ENCODE results near the gene NCAM1. TPM values are rescaled to one million over a fixed set of nuclear protein-coding genes. Genes with fewer than 3 reads are reported as not detected.
A peak's percentile ranks its signal among the peaks of the same experiment; 100 is the strongest.

Gene NCAM1
- total and polyA plus RNA-seq, 9 donors = 87.0 to 220 (median 114) TPM

GRCh38 chr11:113242060-113242459 lies 280.8 kb downstream of the NCAM1 start:
- Histone ChIP-seq H3K27me3 (ENCODE audit: control insufficient read depth, insufficient read depth, low read length) (peaks cover 2% of the 10 kb centered on the region), H3K4me1 (ENCODE audit: control insufficient read depth, insufficient read depth, low read length) (peaks cover 4% of the 10 kb centered on the region), H3K27ac (ENCODE audit: low read length) (no peak overlapping the region), H3K36me3 (ENCODE audit: control insufficient read depth, insufficient read depth, low read length) (peaks cover 10% of the 10 kb centered on the region), H3K4me3 (ENCODE audit: low read length) (no peak overlapping the region), H3K9me3 (replicated peaks; ENCODE audit: control insufficient read depth, low read depth, low read length) (no peaks in the 10 kb centered on the region)
- no CpG with 5 or more reads among the region's 3 CpGs for WGBS (ENCODE audit: insufficient coverage)
- no peak for DNase-seq

- 17% methylated on average over 14 of the region's 21 CpGs for WGBS (ENCODE audit: insufficient coverage)
- H3K36me3 ChIP-seq (ENCODE audit: control insufficient read depth, insufficient read depth, low read length) = peaks cover 5% of the 10 kb centered on the region
- peak; percentile 77 for DNase-seq
- peak overlapping the region; percentile 15 for H3K4me3 ChIP-seq (ENCODE audit: low read length)
- no peaks in the 10 kb centered on the region for H3K9me3 ChIP-seq (replicated peaks; ENCODE audit: control insufficient read depth, low read depth, low read length)
- H3K4me1 ChIP-seq (ENCODE audit: control insufficient read depth, insufficient read depth, low read length) = peaks cover 4% of the 10 kb centered on the region
- H3K27me3 ChIP-seq (ENCODE audit: control insufficient read depth, insufficient read depth, low read length) = peaks cover 2% of the 10 kb centered on the region
- peak overlapping the region; percentile 10 for H3K27ac ChIP-seq (ENCODE audit: low read length)
Measured at GRCh38 chr11:113242767-113243397, 281.7 kb downstream of the NCAM1 start.

DNA sequence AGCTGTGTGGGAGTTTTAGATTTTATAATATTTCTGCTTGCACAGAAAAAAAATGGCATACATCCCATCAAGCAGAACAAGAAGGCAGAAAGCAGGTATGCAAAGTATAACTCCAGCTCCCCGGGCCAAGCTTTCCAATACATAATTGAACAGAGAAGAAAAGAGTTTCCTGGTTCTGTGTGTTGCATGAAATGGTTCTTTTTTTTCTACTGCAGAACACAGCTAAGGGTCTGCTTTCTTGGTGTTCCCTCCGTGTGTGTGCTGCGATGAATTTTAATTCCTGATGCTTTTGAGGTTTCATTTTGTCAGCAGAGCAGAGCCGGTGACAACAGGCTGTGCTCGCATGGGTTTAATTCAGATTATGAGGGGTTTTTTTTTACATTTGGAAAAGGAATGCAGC lies 282.5 kb downstream of the NCAM1 start:
- H3K9me3 ChIP-seq (replicated peaks; ENCODE audit: control insufficient read depth, low read depth, low read length) = no peaks in the 10 kb centered on the region
- peaks cover 4% of the 10 kb centered on the region for H3K4me1 ChIP-seq (ENCODE audit: control insufficient read depth, insufficient read depth, low read length)
- peaks cover 2% of the 10 kb centered on the region for H3K27me3 ChIP-seq (ENCODE audit: control insufficient read depth, insufficient read depth, low read length)
- peak; percentile 38 for DNase-seq
- 80% methylated on average over 1 of the region's 5 CpGs for WGBS (ENCODE audit: insufficient coverage)
- H3K27ac ChIP-seq (ENCODE audit: low read length) = peak overlapping the region; percentile 10
- H3K4me3 ChIP-seq (ENCODE audit: low read length) = no peak overlapping the region
- H3K36me3 ChIP-seq (ENCODE audit: control insufficient read depth, insufficient read depth, low read length) = peaks cover 4% of the 10 kb centered on the region

- H3K27me3 ChIP-seq (ENCODE audit: control insufficient read depth, insufficient read depth, low read length) = peaks cover 2% of the 10 kb centered on the region
- H3K27ac ChIP-seq (ENCODE audit: low read length) = no peak overlapping the region
- H3K4me3 ChIP-seq (ENCODE audit: low read length) = no peak overlapping the region
- H3K4me1 ChIP-seq (ENCODE audit: control insufficient read depth, insufficient read depth, low read length) = peaks cover 4% of the 10 kb centered on the region
- 84% methylated on average over 5 of the region's 7 CpGs for WGBS (ENCODE audit: insufficient coverage)
- H3K9me3 ChIP-seq (replicated peaks; ENCODE audit: control insufficient read depth, low read depth, low read length) = no peaks in the 10 kb centered on the region
- no peak for DNase-seq
- peaks cover 7% of the 10 kb centered on the region for H3K36me3 ChIP-seq (ENCODE audit: control insufficient read depth, insufficient read depth, low read length)
Measured at GRCh38 chr11:113245216-113245615, 284.0 kb downstream of the NCAM1 start.

GRCh38 chr11:113247221-113247620 lies 286.0 kb downstream of the NCAM1 start:
- DNase-seq = no peak
- Histone ChIP-seq H3K9me3 (replicated peaks; ENCODE audit: control insufficient read depth, low read depth, low read length) (no peaks in the 10 kb centered on the region), H3K27me3 (ENCODE audit: control insufficient read depth, insufficient read depth, low read length) (no peaks in the 10 kb centered on the region), H3K4me1 (ENCODE audit: control insufficient read depth, insufficient read depth, low read length) (no peaks in the 10 kb centered on the region), H3K4me3 (ENCODE audit: low read length) (no peak overlapping the region), H3K36me3 (ENCODE audit: control insufficient read depth, insufficient read depth, low read length) (peaks cover 7% of the 10 kb centered on the region), H3K27ac (ENCODE audit: low read length) (no peak overlapping the region)
- WGBS (ENCODE audit: insufficient coverage) = 72% methylated on average over 8 of the region's 8 CpGs

DNA sequence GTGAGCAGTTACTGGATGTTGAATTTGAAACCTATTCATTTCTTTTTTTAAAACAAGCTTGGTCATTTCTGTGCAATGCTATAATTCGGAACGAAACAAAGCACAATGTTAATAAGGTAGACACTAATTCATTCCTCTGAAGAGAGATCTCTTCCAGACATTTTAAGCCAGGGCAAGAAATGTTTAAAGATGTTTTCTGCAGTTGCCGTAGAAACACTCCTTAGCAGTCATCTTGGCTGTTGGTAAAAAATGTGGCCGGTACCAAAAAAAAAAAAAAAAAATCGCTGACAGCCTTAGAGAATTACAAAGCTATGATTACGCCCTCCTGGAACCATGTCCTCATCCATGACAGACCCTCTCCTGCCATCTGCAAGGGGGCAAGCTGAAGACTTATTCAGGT lies 286.7 kb downstream of the NCAM1 start:
- Histone ChIP-seq H3K9me3 (replicated peaks; ENCODE audit: control insufficient read depth, low read depth, low read length) (no peaks in the 10 kb centered on the region), H3K27ac (ENCODE audit: low read length) (no peak overlapping the region), H3K4me3 (ENCODE audit: low read length) (no peak overlapping the region), H3K27me3 (ENCODE audit: control insufficient read depth, insufficient read depth, low read length) (no peaks in the 10 kb centered on the region), H3K4me1 (ENCODE audit: control insufficient read depth, insufficient read depth, low read length) (no peaks in the 10 kb centered on the region), H3K36me3 (ENCODE audit: control insufficient read depth, insufficient read depth, low read length) (peaks cover 7% of the 10 kb centered on the region)
- DNase-seq = peak; percentile 78
- WGBS (ENCODE audit: insufficient coverage) = no CpG with 5 or more reads among the region's 6 CpGs

GRCh38 chr11:113248702-113249490 lies 287.7 kb downstream of the NCAM1 start:
- no peaks in the 10 kb centered on the region for H3K4me1 ChIP-seq (ENCODE audit: control insufficient read depth, insufficient read depth, low read length)
- H3K4me3 ChIP-seq (ENCODE audit: low read length) = no peak overlapping the region
- H3K36me3 ChIP-seq (ENCODE audit: control insufficient read depth, insufficient read depth, low read length) = peaks cover 7% of the 10 kb centered on the region
- DNase-seq = no peak
- no peak overlapping the region for H3K27ac ChIP-seq (ENCODE audit: low read length)
- no peaks in the 10 kb centered on the region for H3K27me3 ChIP-seq (ENCODE audit: control insufficient read depth, insufficient read depth, low read length)
- no peaks in the 10 kb centered on the region for H3K9me3 ChIP-seq (replicated peaks; ENCODE audit: control insufficient read depth, low read depth, low read length)
- 78% methylated on average over 8 of the region's 11 CpGs for WGBS (ENCODE audit: insufficient coverage)

- Histone ChIP-seq H3K27ac (ENCODE audit: low read length) (no peak overlapping the region), H3K4me3 (ENCODE audit: low read length) (no peak overlapping the region), H3K9me3 (replicated peaks; ENCODE audit: control insufficient read depth, low read depth, low read length) (no peaks in the 10 kb centered on the region), H3K4me1 (ENCODE audit: control insufficient read depth, insufficient read depth, low read length) (no peaks in the 10 kb centered on the region), H3K36me3 (ENCODE audit: control insufficient read depth, insufficient read depth, low read length) (peaks cover 5% of the 10 kb centered on the region), H3K27me3 (ENCODE audit: control insufficient read depth, insufficient read depth, low read length) (no peaks in the 10 kb centered on the region)
- WGBS (ENCODE audit: insufficient coverage) = no CpG with 5 or more reads among the region's 2 CpGs
- DNase-seq = no peak
Measured at GRCh38 chr11:113249491-113249763, 288.2 kb downstream of the NCAM1 start.

- H3K9me3 ChIP-seq (replicated peaks; ENCODE audit: control insufficient read depth, low read depth, low read length) = no peaks in the 10 kb centered on the region
- WGBS (ENCODE audit: insufficient coverage) = no CpG with 5 or more reads among the region's 6 CpGs
- no peaks in the 10 kb centered on the region for H3K4me1 ChIP-seq (ENCODE audit: control insufficient read depth, insufficient read depth, low read length)
- no peak overlapping the region for H3K27ac ChIP-seq (ENCODE audit: low read length)
- no peaks in the 10 kb centered on the region for H3K27me3 ChIP-seq (ENCODE audit: control insufficient read depth, insufficient read depth, low read length)
- H3K4me3 ChIP-seq (ENCODE audit: low read length) = no peak overlapping the region
- no peak for DNase-seq
- peaks cover 5% of the 10 kb centered on the region for H3K36me3 ChIP-seq (ENCODE audit: control insufficient read depth, insufficient read depth, low read length)
Measured at GRCh38 chr11:113249786-113250185, 288.6 kb downstream of the NCAM1 start.

DNA sequence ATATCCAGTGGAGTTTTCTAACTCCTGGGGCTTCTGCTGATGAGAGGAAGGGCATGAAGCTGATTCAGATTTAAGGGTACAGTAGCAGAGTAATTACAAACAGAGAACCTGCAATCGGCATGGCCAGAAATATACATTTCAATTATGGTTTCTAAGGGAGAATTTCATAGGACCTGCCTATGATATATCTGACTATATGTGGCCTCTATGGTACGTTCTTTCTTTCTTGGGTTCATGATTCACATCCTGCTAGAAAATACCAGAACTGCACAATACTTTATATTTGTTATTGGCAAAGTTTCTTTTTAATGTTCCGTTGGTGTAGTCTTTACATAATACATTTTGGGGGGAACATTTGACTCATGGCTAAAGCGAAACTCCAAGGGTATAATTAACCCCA lies 290.1 kb downstream of the NCAM1 start:
- H3K36me3 ChIP-seq (ENCODE audit: control insufficient read depth, insufficient read depth, low read length) = peaks cover 7% of the 10 kb centered on the region
- WGBS (ENCODE audit: insufficient coverage) = no CpG with 5 or more reads among the region's 4 CpGs
- no peak for DNase-seq

More for the DNA sequence above, 290.1 kb downstream of the NCAM1 start:
- Histone ChIP-seq H3K9me3 (replicated peaks; ENCODE audit: control insufficient read depth, low read depth, low read length) (no peaks in the 10 kb centered on the region), H3K4me3 (ENCODE audit: low read length) (no peak overlapping the region), H3K4me1 (ENCODE audit: control insufficient read depth, insufficient read depth, low read length) (peaks cover under 1% of the 10 kb centered on the region), H3K27ac (ENCODE audit: low read length) (no peak overlapping the region), H3K27me3 (ENCODE audit: control insufficient read depth, insufficient read depth, low read length) (no peaks in the 10 kb centered on the region)
